Measurements from ENCODE around the gene SPOCK1.

The SPOCK1 gene

DNA sequence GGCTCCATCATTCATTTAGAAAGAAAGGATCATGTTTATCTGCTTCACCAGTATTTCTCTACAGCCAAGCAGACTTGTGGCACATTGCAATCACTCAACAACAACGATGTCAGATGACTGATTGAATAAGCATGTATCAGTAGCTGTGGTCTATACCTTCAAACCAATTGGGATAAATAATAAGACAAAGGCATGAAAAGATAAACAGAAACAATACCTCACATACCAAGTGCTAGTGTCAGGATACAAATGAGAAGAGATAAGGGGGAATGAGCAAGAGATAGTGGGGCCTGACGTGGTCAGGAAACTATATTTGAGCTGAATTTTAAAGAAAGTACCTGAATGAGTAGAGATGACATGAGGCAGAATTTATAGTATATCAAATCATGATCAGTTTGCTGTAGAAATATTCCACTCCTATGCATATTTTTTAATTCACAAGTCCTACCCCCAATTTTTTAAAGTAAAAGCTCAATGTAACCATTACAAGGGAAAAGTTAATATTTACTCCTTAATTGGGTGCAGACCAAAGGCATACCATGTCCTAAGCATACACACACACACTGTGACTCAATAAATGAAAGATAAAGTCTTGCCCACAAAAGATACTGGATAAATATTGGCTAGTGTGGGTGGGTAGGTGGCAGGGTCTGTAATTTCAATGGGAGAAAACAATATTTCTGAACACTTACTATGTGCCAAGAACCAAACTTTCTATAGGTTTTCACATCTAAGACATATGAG, 284.5 kb downstream of the SPOCK1 start:
- TF ChIP-seq TAF1 (IDR thresholded peaks at IDR 0.05; ENCODE audit: borderline replicate concordance, insufficient read depth, low read length) (no peak), SIN3A (IDR thresholded peaks at IDR 0.05; ENCODE audit: borderline replicate concordance, insufficient read depth, low read length) (no peak), POLR2AphosphoS5 (IDR thresholded peaks at IDR 0.05; ENCODE audit: low read depth, low read length) (no peak), FOXP2 (optimal IDR thresholded peaks at IDR 0.05; ENCODE audit: borderline replicate concordance, extremely low read depth, extremely low read length, insufficient read depth) (no peak)
- TF ChIP-seq, protein P1, sequence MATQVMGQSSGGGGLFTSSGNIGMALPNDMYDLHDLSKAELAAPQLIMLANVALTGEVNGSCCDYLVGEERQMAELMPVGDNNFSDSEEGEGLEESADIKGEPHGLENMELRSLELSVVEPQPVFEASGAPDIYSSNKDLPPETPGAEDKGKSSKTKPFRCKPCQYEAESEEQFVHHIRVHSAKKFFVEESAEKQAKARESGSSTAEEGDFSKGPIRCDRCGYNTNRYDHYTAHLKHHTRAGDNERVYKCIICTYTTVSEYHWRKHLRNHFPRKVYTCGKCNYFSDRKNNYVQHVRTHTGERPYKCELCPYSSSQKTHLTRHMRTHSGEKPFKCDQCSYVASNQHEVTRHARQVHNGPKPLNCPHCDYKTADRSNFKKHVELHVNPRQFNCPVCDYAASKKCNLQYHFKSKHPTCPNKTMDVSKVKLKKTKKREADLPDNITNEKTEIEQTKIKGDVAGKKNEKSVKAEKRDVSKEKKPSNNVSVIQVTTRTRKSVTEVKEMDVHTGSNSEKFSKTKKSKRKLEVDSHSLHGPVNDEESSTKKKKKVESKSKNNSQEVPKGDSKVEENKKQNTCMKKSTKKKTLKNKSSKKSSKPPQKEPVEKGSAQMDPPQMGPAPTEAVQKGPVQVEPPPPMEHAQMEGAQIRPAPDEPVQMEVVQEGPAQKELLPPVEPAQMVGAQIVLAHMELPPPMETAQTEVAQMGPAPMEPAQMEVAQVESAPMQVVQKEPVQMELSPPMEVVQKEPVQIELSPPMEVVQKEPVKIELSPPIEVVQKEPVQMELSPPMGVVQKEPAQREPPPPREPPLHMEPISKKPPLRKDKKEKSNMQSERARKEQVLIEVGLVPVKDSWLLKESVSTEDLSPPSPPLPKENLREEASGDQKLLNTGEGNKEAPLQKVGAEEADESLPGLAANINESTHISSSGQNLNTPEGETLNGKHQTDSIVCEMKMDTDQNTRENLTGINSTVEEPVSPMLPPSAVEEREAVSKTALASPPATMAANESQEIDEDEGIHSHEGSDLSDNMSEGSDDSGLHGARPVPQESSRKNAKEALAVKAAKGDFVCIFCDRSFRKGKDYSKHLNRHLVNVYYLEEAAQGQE (IDR thresholded peaks at IDR 0.05; ENCODE audit: insufficient read depth in 1 of 2, low read depth in 2 of 2, low read length in 2 of 2), result no peak

GRCh38 chr5:137212471-137212870, 286.7 kb downstream of the SPOCK1 start:
- TF ChIP-seq TAF1 (IDR thresholded peaks at IDR 0.05; ENCODE audit: borderline replicate concordance, insufficient read depth, low read length), result no peak
- TF ChIP-seq SIN3A (IDR thresholded peaks at IDR 0.05; ENCODE audit: borderline replicate concordance, insufficient read depth, low read length), result no peak
- no peak for TF ChIP-seq POLR2AphosphoS5 (IDR thresholded peaks at IDR 0.05; ENCODE audit: low read depth, low read length)
- TF ChIP-seq FOXP2 (optimal IDR thresholded peaks at IDR 0.05; ENCODE audit: borderline replicate concordance, extremely low read depth, extremely low read length, insufficient read depth), result no peak
- TF ChIP-seq, protein P1 (IDR thresholded peaks at IDR 0.05; ENCODE audit: insufficient read depth in 1 of 2, low read depth in 2 of 2, low read length in 2 of 2), result no peak

- TF ChIP-seq, protein P1 (IDR thresholded peaks at IDR 0.05; ENCODE audit: insufficient read depth in 1 of 2, low read depth in 2 of 2, low read length in 2 of 2), result no peak
- TF ChIP-seq SIN3A (IDR thresholded peaks at IDR 0.05; ENCODE audit: borderline replicate concordance, insufficient read depth, low read length) (no peak), TAF1 (IDR thresholded peaks at IDR 0.05; ENCODE audit: borderline replicate concordance, insufficient read depth, low read length) (no peak), POLR2AphosphoS5 (IDR thresholded peaks at IDR 0.05; ENCODE audit: low read depth, low read length) (no peak), FOXP2 (optimal IDR thresholded peaks at IDR 0.05; ENCODE audit: borderline replicate concordance, extremely low read depth, extremely low read length, insufficient read depth) (no peak)
These were observed 289.8 kb downstream of the SPOCK1 start for GRCh38 chr5:137209232-137209809.

DNA sequence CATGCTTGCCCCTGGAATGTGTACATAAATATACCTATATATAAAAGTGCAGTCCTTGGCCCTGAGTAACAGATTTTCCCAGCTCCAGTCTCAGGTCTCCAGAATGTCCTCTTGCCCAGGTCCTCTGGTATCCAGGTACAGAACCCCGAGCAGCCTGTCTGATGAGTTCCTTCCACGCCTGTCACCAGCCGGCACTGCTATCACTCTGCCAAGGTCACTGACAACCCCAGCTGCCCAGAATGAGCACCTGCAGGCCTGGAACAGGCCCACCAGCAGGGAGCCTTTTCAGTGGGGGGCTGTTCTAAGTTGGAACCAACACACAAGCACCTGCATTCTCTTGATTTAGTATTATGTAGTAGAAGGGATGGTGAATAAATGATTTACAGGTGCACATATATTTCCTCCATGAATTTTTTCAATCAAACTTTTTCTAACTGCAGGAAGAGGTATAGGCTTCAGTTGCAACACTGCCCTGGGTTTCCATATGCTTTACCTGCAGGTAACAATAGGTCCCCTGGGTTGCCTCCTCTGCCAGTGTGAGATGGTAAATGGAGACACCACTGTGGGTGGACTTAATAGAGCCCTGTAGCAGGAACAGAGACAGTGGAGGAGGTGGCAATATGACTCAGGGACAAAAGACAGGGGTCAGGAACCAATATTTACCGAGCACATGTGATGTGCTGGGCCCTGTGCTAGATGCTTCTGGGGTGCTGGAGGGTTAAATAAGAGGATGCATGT, 291.9 kb downstream of the SPOCK1 start:
- TF ChIP-seq TAF1 (IDR thresholded peaks at IDR 0.05; ENCODE audit: borderline replicate concordance, insufficient read depth, low read length) (no peak), POLR2AphosphoS5 (IDR thresholded peaks at IDR 0.05; ENCODE audit: low read depth, low read length) (no peak), SIN3A (IDR thresholded peaks at IDR 0.05; ENCODE audit: borderline replicate concordance, insufficient read depth, low read length) (no peak), FOXP2 (optimal IDR thresholded peaks at IDR 0.05; ENCODE audit: borderline replicate concordance, extremely low read depth, extremely low read length, insufficient read depth) (no peak)
- TF ChIP-seq, protein P1 (IDR thresholded peaks at IDR 0.05; ENCODE audit: insufficient read depth in 1 of 2, low read depth in 2 of 2, low read length in 2 of 2), result no peak
